Pancreas (tissue), 10 donors: Measurements from ENCODE around the gene THRSP. TPM values are rescaled to one million over a fixed set of nuclear protein-coding genes. Genes with fewer than 3 reads are reported as not detected.
"Not testable (repeated sequence)": the region's sequence is repeated elsewhere in the genome, so short reads cannot be mapped to it uniquely, and the experiment has no call there.

Source experiments
- ATAC-seq, 4 donors: fragments of 200-7000 bp; cut with Tn5 transposase; one replicate each; pipeline versions ENCODE4 v1.8.0 to v1.9.1; 2020; ENCODE audit warnings: mild to moderate bottlenecking in 4 of 4, moderate library complexity in 4 of 4
- DNase-seq, 6 donors: peaks; one replicate each; pipeline ENCODE4 v3.0.0-alpha.2; 2020
- FAIRE-seq: peaks from 2 replicates; lab custom pipeline; 2012; peaks lifted over from hg19 to GRCh38; lab: Jason Lieb, UNC
- H3K27ac ChIP-seq, 4 donors: fragments of 200-600 bp; sonication (generic); 1 replicate in 3 of 4; 2 replicates in 1 of 4; pipeline versions ENCODE4 v1.5.0 to v1.8.0; 2020
- H3K27me3 ChIP-seq, 4 donors: fragments of 200-600 bp; one replicate each; pipeline ENCODE4 v1.8.0; 2021
- H3K36me3 ChIP-seq, 3 donors: fragments of 200-600 bp; sonication (generic) in 1 of 3; one replicate each; pipeline versions ENCODE4 v1.5.0 to v1.8.0; 2020 to 2021
- H3K4me1 ChIP-seq, 3 donors: fragments of 200-600 bp; one replicate each; pipeline ENCODE4 v1.8.0; 2021
- H3K4me3 ChIP-seq, 4 donors: fragments of 200-600 bp; sonication (generic) in 2 of 4; one replicate each; pipeline versions ENCODE4 v1.5.0 to v1.8.0; 2020 to 2021
- H3K9me3 ChIP-seq, 4 donors: fragments of 200-600 bp; one replicate each; pipeline ENCODE4 v1.8.0; 2021
- CTCF ChIP-seq, 4 donors: fragments of 200-600 bp; sonication (generic) in 3 of 4; IDR thresholded peaks; one replicate each; pipeline versions ENCODE4 v1.5.0 to v1.8.0; 2021; ENCODE audit warnings: antibody characterized with exemption in 4 of 4
- WGBS, 2 donors: extraction: QIAGEN DNeasy Blood & Tissue Kit; methylation state at CpG; one replicate each; pipeline ENCODE4 v1.1.7; 2013; 5-methylcytosine and 5-hydroxymethylcytosine counted together
- intact Hi-C, 3 donors: fragments of 100-400 bp; cut with DNase I; formaldehyde crosslinking; loops; one replicate each; pipeline versions ENCODE4 v1.11.1 to v1.14.2; 2022
- polyA plus RNA-seq, 2 donors: library from polyadenylated mRNA; stranded (reverse); fragments of 200-250 nt; gene quantifications; one replicate each; pipeline ENCODE4 v1.2.3, GENCODE V29; 2013
- total RNA-seq, 6 donors: library from RNA; stranded (reverse); fragmentation: NEBNext Ultra II Directional in 4 of 6; extraction: Animal tissue kit (Norgen Biotek cat#: 25700) in 4 of 6; gene quantifications; one replicate each; pipeline versions ENCODE4 v1.2.1 to v1.2.4, GENCODE V29; 2021 to 2023
- donor health status: healthy with polysubstance abuse.
- donor health status: DM: no; HTN: no; CAD: no; lungs with moderate emphysema.
- donor health status: DM: no; HTN: no; CAD: no.
- donor health status: control.
- donor health status: control.
- donor health status: Bipolar disorder and iron deficiency.
- donor health status: DM: yes; HTN: yes; CAD: no.
- donor health status: DM: no; HTN: no; CAD: no.
- donor health status: DM: no; HTN: no; CAD: no.
- donor health status: DM: yes; HTN: yes; CAD: no.

Gene THRSP
- total and polyA plus RNA-seq, 8 donors: 0.63 to 9.2 (median 3.9) TPM; not detected in 4

GRCh38 chr11:78038697-78039313 is 24.9 kb upstream of the THRSP start:
- peaks cover 13 to 31% (median 24%) of the 10 kb centered on the region in 3 donors for H3K4me1 ChIP-seq
- WGBS, 2 donors: 37 to 54% methylated on average over 8 of the region's 8 CpGs
- no peak for TF ChIP-seq CTCF (IDR thresholded peaks at IDR 0.05)
- H3K27me3 ChIP-seq: no peaks in the 10 kb centered on the region
- intact Hi-C loops: no loop called here
- peak overlapping the region; percentile 31 to 75 (median 65) for H3K27ac ChIP-seq
- DNase-seq: peak; percentile 85 to 91 (median 90)
- peak; percentile 80 to 89 (median 86) for ATAC-seq
- no peaks in the 10 kb centered on the region for H3K9me3 ChIP-seq
- H3K36me3 ChIP-seq: no peaks in the 10 kb centered on the region
- no peak overlapping the region for H3K4me3 ChIP-seq
- FAIRE-seq: no peak

- 51 to 66% methylated on average over 4 of the region's 4 CpGs for WGBS, 2 donors
- intact Hi-C loops: no loop called here
- Histone ChIP-seq H3K27ac (peak overlapping the region; percentile 1 to 75 (median 65)), H3K4me1 (peaks cover 13 to 31% (median 24%) of the 10 kb centered on the region in 3 donors), H3K4me3 (no peak overlapping the region), H3K9me3 (no peaks in the 10 kb centered on the region), H3K36me3 (no peaks in the 10 kb centered on the region), H3K27me3 (no peaks in the 10 kb centered on the region)
- ATAC-seq: no peak
- no peak for TF ChIP-seq CTCF (IDR thresholded peaks at IDR 0.05)
- no peak for FAIRE-seq
- DNase-seq: no peak
Observed at GRCh38 chr11:78039391-78039918, 24.2 kb upstream of the THRSP start.

GRCh38 chr11:78039919-78040671 is 23.6 kb upstream of the THRSP start:
- Histone ChIP-seq H3K36me3 (no peaks in the 10 kb centered on the region), H3K4me1 (peaks cover 13 to 35% (median 24%) of the 10 kb centered on the region in 3 donors), H3K27ac (peak overlapping the region; percentile 1 to 75 (median 65)), H3K9me3 (no peaks in the 10 kb centered on the region), H3K27me3 (no peaks in the 10 kb centered on the region), H3K4me3 (no peak overlapping the region)
- FAIRE-seq: no peak
- DNase-seq: peak; percentile 60 to 89 (median 70)
- intact Hi-C loops: no loop called here
- 22 to 24% methylated on average over 7 of the region's 7 CpGs for WGBS, 2 donors
- peak in 2 of 4 donors; percentile 46 to 64 for ATAC-seq
- no peak for TF ChIP-seq CTCF (IDR thresholded peaks at IDR 0.05)

GRCh38 chr11:78040691-78041379 is 22.8 kb upstream of the THRSP start:
- no peak for TF ChIP-seq CTCF (IDR thresholded peaks at IDR 0.05)
- H3K9me3 ChIP-seq: no peaks in the 10 kb centered on the region
- WGBS, 2 donors: 90 to 97% methylated on average over 15 of the region's 15 CpGs
- peaks cover 13 to 37% (median 27%) of the 10 kb centered on the region in 3 donors for H3K4me1 ChIP-seq
- no peaks in the 10 kb centered on the region for H3K36me3 ChIP-seq
- FAIRE-seq: no peak
- no peak for ATAC-seq
- no peak for DNase-seq
- peak overlapping the region in 2 of 4 donors; percentile 73 to 75 for H3K27ac ChIP-seq
- no peaks in the 10 kb centered on the region for H3K27me3 ChIP-seq
- no peak overlapping the region for H3K4me3 ChIP-seq
- intact Hi-C loops: no loop called here

- ATAC-seq, H3K27me3 ChIP-seq: not testable (repeated sequence)
- WGBS, 2 donors: 94 to 98% methylated on average over 8 of the region's 8 CpGs
Observed at GRCh38 chr11:78041380-78041719, 22.3 kb upstream of the THRSP start.

More at GRCh38 chr11:78041380-78041719, 22.3 kb upstream of the THRSP start:
- H3K4me3 ChIP-seq, H3K36me3 ChIP-seq, H3K9me3 ChIP-seq, H3K27ac ChIP-seq, DNase-seq, FAIRE-seq, intact Hi-C loops: not testable (repeated sequence)
- H3K4me1 ChIP-seq: peaks cover 13 to 37% (median 27%) of the 10 kb centered on the region in 3 donors
